GM12878 (cell line): Measurements from ENCODE around the gene SOX5. TPM values are rescaled to one million over a fixed set of nuclear protein-coding genes. Genes with fewer than 3 reads are reported as not detected.

Source experiments
- ATAC-seq: fragments of 200-7000 bp; cut with Tn5 transposase; 3 replicates; pipeline ENCODE4 v1.9.1; 2020; ENCODE audit warnings: mild to moderate bottlenecking, moderate library complexity
- BruUV-seq: library from RNA; stranded (reverse); fragments of 400-500 nt; replicated peaks from 2 replicates; lab custom pipeline; 2021; lab: Mats Ljungman, UMichigan
- CTCF ChIA-PET: fragments of 300-600 bp; sonication (Branson Sonifier 250); formaldehyde crosslinking; extraction: SDS; loops from one replicate; lab custom pipeline; 2021; ENCODE audit warnings: inconsistent platforms; lab: Yijun Ruan, JAX
- POLR2A ChIA-PET: fragments of 350-600 bp; formaldehyde crosslinking; extraction: SDS; loops from one replicate; lab custom pipeline; 2021; ENCODE audit warnings: inconsistent platforms; lab: Charles Lee
- RAD21 ChIA-PET: fragments of 300-600 bp; sonication (Branson Sonifier 250); formaldehyde crosslinking; loops from one replicate; lab custom pipeline; 2023; ENCODE audit warnings: antibody characterized with exemption; ENCODE audit not compliant: unreplicated experiment; lab: Charles Lee
- SMC1A ChIA-PET: fragments of 300-600 bp; sonication (Branson Sonifier 250); formaldehyde crosslinking; loops from one replicate; lab custom pipeline; 2023; ENCODE audit not compliant: unreplicated experiment, uncharacterized antibody; lab: Charles Lee
- DNase-seq: peaks from one replicate; pipeline ENCODE4 v3.0.0-alpha.2; 2011; ENCODE audit warnings: low read depth, low spot score
- FAIRE-seq: peaks from 3 replicates; lab custom pipeline; 2011; peaks lifted over from hg19 to GRCh38; lab: Jason Lieb, UNC
- H2AFZ ChIP-seq: 2 replicates; pipeline ENCODE4 v1.6.0; 2011; ENCODE audit warnings: low read depth, low read length, control low read depth; ENCODE audit not compliant: control insufficient read depth
- H3K27ac ChIP-seq: 2 replicates; pipeline ENCODE4 v1.5.1; 2011; ENCODE audit warnings: control low read depth; ENCODE audit not compliant: control insufficient read depth, insufficient read depth
- H3K27me3 ChIP-seq, 2 experiments: replicated peaks in 1 of 2; 2 replicates each; pipeline versions ENCODE4 v1.6.0 to v1.6.1; 2011; ENCODE audit warnings: low read length in 1 of 2; ENCODE audit not compliant: control insufficient read depth in 2 of 2, insufficient read depth in 2 of 2
- H3K36me3 ChIP-seq, 2 experiments: 2 replicates each; pipeline ENCODE4 v1.5.1; 2011; ENCODE audit warnings: low read length in 1 of 2; ENCODE audit not compliant: control insufficient read depth in 2 of 2, insufficient read depth in 2 of 2
- H3K4me1 ChIP-seq: 2 replicates; pipeline ENCODE4 v1.6.1; 2011; ENCODE audit warnings: mild to moderate bottlenecking, low read length, moderate library complexity, mixed read lengths; ENCODE audit not compliant: control insufficient read depth, insufficient read depth
- H3K4me2 ChIP-seq: 2 replicates; pipeline ENCODE4 v1.6.0; 2011; ENCODE audit warnings: control low read depth; ENCODE audit not compliant: control insufficient read depth, insufficient read depth
- H3K4me3 ChIP-seq: fragments of 200-600 bp; sonication (generic); 2 replicates; pipeline ENCODE4 v1.5.1; 2016
- H3K79me2 ChIP-seq: 2 replicates; pipeline ENCODE4 v1.6.0; 2011; ENCODE audit warnings: low read length; ENCODE audit not compliant: control insufficient read depth, insufficient read depth
- H3K9ac ChIP-seq: 2 replicates; pipeline ENCODE4 v1.8.0; 2011; ENCODE audit warnings: low read length, control low read depth, mixed read lengths; ENCODE audit not compliant: control insufficient read depth, insufficient read depth
- H3K9me3 ChIP-seq: replicated peaks from 3 replicates; pipeline ENCODE4 v1.5.1; 2011; ENCODE audit warnings: mild to moderate bottlenecking, low read length; ENCODE audit not compliant: control insufficient read depth, insufficient read depth
- H4K20me1 ChIP-seq: 2 replicates; pipeline ENCODE4 v1.6.0; 2011; ENCODE audit not compliant: control insufficient read depth, insufficient read depth
- E4F1 ChIP-seq: fragments of 450-650 bp; IDR thresholded peaks from 2 replicates; pipeline ENCODE4 v1.6.1; 2018; ENCODE audit warnings: borderline replicate concordance, mild to moderate bottlenecking; ENCODE audit not compliant: partially characterized antibody
- LARP7 ChIP-seq: fragments of 450-650 bp; IDR thresholded peaks from 2 replicates; pipeline ENCODE4 v1.6.1; 2017; ENCODE audit warnings: mild to moderate bottlenecking
- SMC3 ChIP-seq: IDR thresholded peaks from 2 replicates; pipeline ENCODE4 v1.6.1; 2011; ENCODE audit warnings: low read length, improper control_type of control experiment, borderline replicate concordance
- TCF3 ChIP-seq: IDR thresholded peaks from 2 replicates; pipeline ENCODE4 v1.6.1; 2012; ENCODE audit warnings: low read depth, mild to moderate bottlenecking, low read length, borderline replicate concordance; ENCODE audit not compliant: insufficient read depth
- YY1 ChIP-seq: IDR thresholded peaks from 2 replicates; pipeline ENCODE4 v1.6.1; 2011; ENCODE audit warnings: low read depth, mild to moderate bottlenecking, low read length
- in situ Hi-C: fragments of 300-500 bp; cut with MboI; formaldehyde crosslinking; loops from 9 replicates; pipeline ENCODE4 v1.14.3; 2018; ENCODE audit warnings: mixed read lengths
- intact Hi-C: fragments of 100-400 bp; cut with micrococcal nuclease; formaldehyde crosslinking; loops from one replicate; pipeline ENCODE4 v1.14.2; 2022; ENCODE audit not compliant: unreplicated experiment
- polyA plus RNA-seq, 11 experiments: library from polyadenylated mRNA; depleted of rRNA in 4 of 11; unstranded in 6 of 11; stranded (reverse) in 5 of 11; fragments of >200 nt; fragmentation: Nextera tagmentation in 4 of 11; fragmentation: Illumina TruSeq in 1 of 11; extraction: Ambion mirVana in 4 of 11; extraction: Trizol in 1 of 11; gene quantifications; 1 replicate in 1 of 11; 2 replicates in 10 of 11; pipeline versions ENCODE4 v1.2.1 to v1.2.3, GENCODE V29; 2011 to 2016; ENCODE audit warnings: inconsistent platforms in 2 of 11, missing spikeins in 2 of 11, low read depth in 1 of 11
- total RNA-seq, 4 experiments: library from RNA; depleted of rRNA in 3 of 4; stranded (reverse); fragments of >200 nt in 3 of 4; fragmentation: Illumina TruSeq in 1 of 4; extraction: Trizol in 1 of 4; gene quantifications; 2 replicates each; pipeline versions ENCODE4 v1.2.1 to v1.2.3, GENCODE V29; 2013 to 2021
- TF ChIP-seq, protein P1 (sequence below): IDR thresholded peaks from 2 replicates; pipeline ENCODE4 v1.6.1; 2011; ENCODE audit warnings: borderline replicate concordance, low read depth, mild to moderate bottlenecking, moderate library complexity, mixed read lengths, low read length; ENCODE audit not compliant: insufficient read depth; ENCODE audit errors: extremely low read length

Gene SOX5
- total and polyA plus RNA-seq, 10 of the 15 experiments (the other 5 are each of a cell fraction or from before 2014, with no cell fraction given) = 0.08 to 1.0 (median 0.24) TPM

GRCh38 chr12:23681237-23681636 is 268.2 kb downstream of the SOX5 start:
- no peak overlapping the region for H3K4me3 ChIP-seq
- H3K4me1 ChIP-seq = no peaks in the 10 kb centered on the region
- FAIRE-seq (no peak), ATAC-seq (no peak), DNase-seq (no peak)
- H3K9ac ChIP-seq = no peak overlapping the region
- no peaks in the 10 kb centered on the region for H3K9me3 ChIP-seq
- ChIA-PET POLR2A (no interaction called here), CTCF (interaction anchor here (1.9 kb wide), 1 partner anchor 22 kb away, joined by 6 read pairs; no protein-coding TSS in a partner anchor), SMC1A (no interaction called here), RAD21 (no interaction called here)
- H3K27me3 ChIP-seq = no peaks in the 10 kb centered on the region
- H4K20me1 ChIP-seq = no peaks in the 10 kb centered on the region
- H3K4me2 ChIP-seq = no peak overlapping the region
- H2AFZ ChIP-seq = no peak overlapping the region
- no peak overlapping the region for H3K27ac ChIP-seq
- intact Hi-C loops (no loop called here), in situ Hi-C loops (no loop called here)
- H3K36me3 ChIP-seq = no peaks in the 10 kb centered on the region
- H3K79me2 ChIP-seq = no peaks in the 10 kb centered on the region
- no TSS peak for BruUV-seq
- TF ChIP-seq TCF3 = no peak
- no peak for TF ChIP-seq YY1
- TF ChIP-seq SMC3 = no peak
- TF ChIP-seq E4F1 = no peak
- no peak for TF ChIP-seq LARP7
- TF ChIP-seq, protein P1, sequence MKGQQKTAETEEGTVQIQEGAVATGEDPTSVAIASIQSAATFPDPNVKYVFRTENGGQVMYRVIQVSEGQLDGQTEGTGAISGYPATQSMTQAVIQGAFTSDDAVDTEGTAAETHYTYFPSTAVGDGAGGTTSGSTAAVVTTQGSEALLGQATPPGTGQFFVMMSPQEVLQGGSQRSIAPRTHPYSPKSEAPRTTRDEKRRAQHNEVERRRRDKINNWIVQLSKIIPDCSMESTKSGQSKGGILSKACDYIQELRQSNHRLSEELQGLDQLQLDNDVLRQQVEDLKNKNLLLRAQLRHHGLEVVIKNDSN = no peak
- TF ChIP-seq, all 136 proteins: peak for 0
